ENCODE data around the gene LIN28A. TPM values are rescaled to one million over a fixed set of nuclear protein-coding genes. Genes with fewer than 3 reads are reported as not detected.

LIN28A gene
- total and polyA plus RNA-seq, 10 of the 15 experiments (the other 5 are each of a cell fraction or from before 2014, with no cell fraction given) = 0.13 to 0.59 (median 0.30) TPM; not detected in 7

- TF ChIP-seq BACH1 (IDR thresholded peaks at IDR 0.05; ENCODE audit: borderline replicate concordance) (peak; percentile 72), BHLHE40 (IDR thresholded peaks at IDR 0.05; ENCODE audit: borderline replicate concordance in 1 of 2, low read depth in 2 of 2, low read length in 1 of 2) (peak; percentile 98 to 100), KAT2A (conservative IDR thresholded peaks at IDR 0.05; ENCODE audit: control insufficient read depth, low read depth, low read length) (no peak), ZZZ3 (IDR thresholded peaks at IDR 0.05; ENCODE audit: control insufficient read depth, insufficient read length, low read depth) (no peak), MTA3 (IDR thresholded peaks at IDR 0.05; ENCODE audit: borderline replicate concordance, low read length) (no peak), TAF1 (IDR thresholded peaks at IDR 0.05; ENCODE audit: borderline replicate concordance, low read depth, low read length) (no peak), FOXM1 (IDR thresholded peaks at IDR 0.05; ENCODE audit: low read depth, low read length) (0 out of 2 replicates have a peak, but pooled peaks have one; percentile 18), SMARCA5 (IDR thresholded peaks at IDR 0.05) (no peak), CBX5 (IDR thresholded peaks at IDR 0.05; ENCODE audit: low read depth) (no peak), POLR2AphosphoS2 (IDR thresholded peaks at IDR 0.05; ENCODE audit: low read depth, low read length) (peak; percentile 66; the same call in 1 of the 2 replicates), CTCF (IDR thresholded peaks at IDR 0.05 in 2 of 3, conservative IDR thresholded peaks at IDR 0.05 in 1 of 3; ENCODE audit: control insufficient read depth in 2 of 3, extremely low read depth in 1 of 3, insufficient read depth in 1 of 3, low read depth in 3 of 3, low read length in 3 of 3) (no peak), MLLT1 (IDR thresholded peaks at IDR 0.05) (peak; percentile 63; the same call in 1 of the 2 replicates), SIX5 (IDR thresholded peaks at IDR 0.05; ENCODE audit: low read depth, low read length, severe bottlenecking) (no peak), ZNF592 (IDR thresholded peaks at IDR 0.05) (no peak), SREBF2 (IDR thresholded peaks at IDR 0.05; ENCODE audit: low read length) (no peak), POLR2AphosphoS5 (IDR thresholded peaks at IDR 0.05; ENCODE audit: low read length) (peak; percentile 71), ATF2 (IDR thresholded peaks at IDR 0.05; ENCODE audit: low read length) (no peak), CHD2 (IDR thresholded peaks at IDR 0.05; ENCODE audit: borderline replicate concordance, low read depth, low read length) (no peak), RBBP5 (conservative IDR thresholded peaks at IDR 0.05) (no peak), TARDBP (IDR thresholded peaks at IDR 0.05; ENCODE audit: borderline replicate concordance) (no peak), JUNB (IDR thresholded peaks at IDR 0.05) (no peak)
These were observed 62.6 kb downstream of the LIN28A start (continued) for GRCh38 chr1:26472901-26473845.
